Calu3 (cell line): ENCODE measurements around the gene COL24A1. TPM values are rescaled to one million over a fixed set of nuclear protein-coding genes. Genes with fewer than 3 reads are reported as not detected.
"Not testable (repeated sequence)": the region's sequence is repeated elsewhere in the genome, so short reads cannot be mapped to it uniquely, and the experiment has no call there.

Source experiments
- BruUV-seq: library from RNA; stranded (reverse); fragments of 400-500 nt; replicated peaks from 2 replicates; lab custom pipeline; 2021; lab: Mats Ljungman, UMichigan
- CTCF ChIA-PET: fragments of 300-600 bp; sonication (Branson Sonifier 250); formaldehyde crosslinking; loops from one replicate; lab custom pipeline; 2022; ENCODE audit warnings: antibody characterized with exemption; lab: Charles Lee
- DNase-seq: peaks from one replicate; pipeline ENCODE4 v3.0.0; 2022
- H3K27ac Mint-ChIP-seq: one replicate; pipeline ENCODE4 v1.8.0; 2022; ENCODE audit warnings: mixed read lengths; ENCODE audit not compliant: unreplicated experiment
- H3K27me3 Mint-ChIP-seq: one replicate; pipeline ENCODE4 v1.8.0; 2022; ENCODE audit warnings: mixed read lengths; ENCODE audit not compliant: unreplicated experiment
- H3K36me3 Mint-ChIP-seq: one replicate; pipeline ENCODE4 v1.8.0; 2022; ENCODE audit warnings: mild to moderate bottlenecking, moderate library complexity, mixed read lengths; ENCODE audit not compliant: insufficient read depth, unreplicated experiment
- H3K4me1 Mint-ChIP-seq: one replicate; pipeline ENCODE4 v1.8.0; 2022; ENCODE audit warnings: mild to moderate bottlenecking, low read depth, mixed read lengths; ENCODE audit not compliant: unreplicated experiment
- H3K4me3 Mint-ChIP-seq: one replicate; pipeline ENCODE4 v1.8.0; 2022; ENCODE audit warnings: mild to moderate bottlenecking, low read depth, moderate library complexity, mixed read lengths; ENCODE audit not compliant: unreplicated experiment
- H3K9me3 Mint-ChIP-seq: one replicate; pipeline ENCODE4 v1.8.0; 2022; ENCODE audit warnings: low read depth, mixed read lengths; ENCODE audit not compliant: unreplicated experiment
- intact Hi-C: fragments of 100-400 bp; cut with micrococcal nuclease; formaldehyde crosslinking; loops from one replicate; pipeline ENCODE4 v1.10.0; 2022; ENCODE audit not compliant: unreplicated experiment
- total RNA-seq: library from RNA; stranded (reverse); gene quantifications from 2 replicates; pipeline ENCODE4 v1.2.3, GENCODE V29; 2022
- TF ChIP-seq, protein P1 (sequence below): fragments of 200-600 bp; IDR thresholded peaks from one replicate; pipeline ENCODE4 v1.8.0; 2022; ENCODE audit warnings: antibody characterized with exemption; ENCODE audit not compliant: unreplicated experiment

COL24A1 gene
- total RNA-seq, 1 experiment from 2014 or later: not detected

DNA sequence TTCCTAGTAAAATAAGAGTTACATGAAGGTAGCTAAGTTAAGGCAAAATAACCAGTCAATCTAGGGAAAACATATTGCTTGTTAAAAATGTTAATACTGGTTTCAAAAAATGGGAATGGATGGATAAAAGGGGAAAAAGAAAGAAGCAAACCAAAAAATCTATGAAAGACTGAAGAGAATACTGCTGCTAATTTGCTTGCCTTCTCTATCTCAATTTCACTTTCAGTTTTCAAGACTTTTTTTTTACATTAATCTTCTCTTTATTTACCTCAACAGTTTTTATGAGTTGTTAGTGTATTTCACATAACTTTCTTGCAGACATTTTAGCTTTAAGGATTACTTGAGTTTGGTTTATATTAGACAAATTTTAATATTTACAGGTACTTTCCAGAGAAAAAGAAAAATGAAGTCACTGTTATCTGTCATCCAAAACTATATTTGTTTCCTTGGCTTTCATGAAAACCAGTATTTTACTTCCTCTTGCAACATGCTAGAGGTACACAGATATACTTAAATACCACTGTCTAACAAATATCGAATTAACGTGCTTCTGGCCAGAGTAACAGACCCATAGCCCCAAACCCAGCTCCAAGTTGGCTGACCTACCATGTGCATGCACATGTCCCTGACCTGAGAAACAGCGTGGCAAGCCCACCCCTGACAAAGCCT lies 70.7 kb downstream of the COL24A1 start:
- no peak for DNase-seq
- Mint-ChIP-seq H3K4me3 (no peak overlapping the region), H3K36me3 (no peaks in the 10 kb centered on the region), H3K9me3 (no peaks in the 10 kb centered on the region), H3K27me3 (no peaks in the 10 kb centered on the region), H3K4me1 (no peaks in the 10 kb centered on the region), H3K27ac (no peak overlapping the region)
- TF ChIP-seq, protein P1, sequence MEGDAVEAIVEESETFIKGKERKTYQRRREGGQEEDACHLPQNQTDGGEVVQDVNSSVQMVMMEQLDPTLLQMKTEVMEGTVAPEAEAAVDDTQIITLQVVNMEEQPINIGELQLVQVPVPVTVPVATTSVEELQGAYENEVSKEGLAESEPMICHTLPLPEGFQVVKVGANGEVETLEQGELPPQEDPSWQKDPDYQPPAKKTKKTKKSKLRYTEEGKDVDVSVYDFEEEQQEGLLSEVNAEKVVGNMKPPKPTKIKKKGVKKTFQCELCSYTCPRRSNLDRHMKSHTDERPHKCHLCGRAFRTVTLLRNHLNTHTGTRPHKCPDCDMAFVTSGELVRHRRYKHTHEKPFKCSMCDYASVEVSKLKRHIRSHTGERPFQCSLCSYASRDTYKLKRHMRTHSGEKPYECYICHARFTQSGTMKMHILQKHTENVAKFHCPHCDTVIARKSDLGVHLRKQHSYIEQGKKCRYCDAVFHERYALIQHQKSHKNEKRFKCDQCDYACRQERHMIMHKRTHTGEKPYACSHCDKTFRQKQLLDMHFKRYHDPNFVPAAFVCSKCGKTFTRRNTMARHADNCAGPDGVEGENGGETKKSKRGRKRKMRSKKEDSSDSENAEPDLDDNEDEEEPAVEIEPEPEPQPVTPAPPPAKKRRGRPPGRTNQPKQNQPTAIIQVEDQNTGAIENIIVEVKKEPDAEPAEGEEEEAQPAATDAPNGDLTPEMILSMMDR: no peak
- intact Hi-C loops: no loop called here
- CTCF ChIA-PET: no interaction called here
- BruUV-seq: no TSS peak

DNA sequence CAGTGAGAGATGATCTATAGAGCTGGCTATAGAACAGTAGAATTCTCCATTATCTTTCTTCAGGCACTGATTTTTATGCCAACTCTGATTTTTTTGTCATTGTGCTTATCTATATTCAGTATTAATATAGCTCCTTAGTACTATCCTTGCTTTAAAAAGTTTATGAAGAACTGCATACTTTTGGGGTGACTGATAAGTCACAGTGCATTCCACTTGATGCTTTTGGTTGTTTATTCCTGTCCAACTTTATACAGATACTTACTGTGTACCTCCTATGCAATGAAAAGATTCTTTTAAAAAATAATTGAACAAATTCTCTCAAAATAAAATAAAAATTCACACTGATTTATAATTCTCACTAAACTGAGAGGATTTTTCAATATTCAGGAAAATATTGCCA lies 71.6 kb downstream of the COL24A1 start:
- TF ChIP-seq, protein P1: no peak
- DNase-seq: no peak
- Mint-ChIP-seq H3K4me3 (no peak overlapping the region), H3K4me1 (no peaks in the 10 kb centered on the region), H3K36me3 (no peaks in the 10 kb centered on the region), H3K27ac (no peak overlapping the region), H3K9me3 (no peaks in the 10 kb centered on the region), H3K27me3 (no peaks in the 10 kb centered on the region)
- intact Hi-C loops: no loop called here
- CTCF ChIA-PET: no interaction called here
- BruUV-seq: no TSS peak

DNA sequence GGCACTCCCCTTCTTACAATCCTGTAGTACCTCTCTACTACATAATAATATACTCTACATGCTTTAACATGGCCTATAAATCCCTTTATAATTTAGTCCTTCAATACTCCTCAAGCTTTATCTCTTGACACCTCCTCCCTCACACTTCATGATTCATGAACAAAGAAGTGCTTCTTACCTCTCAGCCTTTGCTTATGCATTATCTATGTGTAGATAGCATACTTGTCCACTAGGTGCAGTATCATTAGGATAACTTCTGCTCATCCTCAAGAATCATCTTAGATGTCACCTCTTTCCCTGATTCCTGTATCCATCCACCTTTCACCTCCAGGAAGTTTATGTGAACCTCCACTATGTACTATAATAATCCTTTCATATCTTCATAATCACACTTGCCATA lies 74.4 kb downstream of the COL24A1 start:
- Mint-ChIP-seq H3K4me1 (no peaks in the 10 kb centered on the region), H3K36me3 (no peaks in the 10 kb centered on the region), H3K9me3 (no peaks in the 10 kb centered on the region), H3K4me3 (no peak overlapping the region), H3K27ac (no peak overlapping the region), H3K27me3 (no peaks in the 10 kb centered on the region)
- CTCF ChIA-PET: interaction anchor here (0.6 kb wide), 1 partner anchor 101 kb away, joined by 3 read pairs; no protein-coding TSS in a partner anchor
- no TSS peak for BruUV-seq
- no peak for DNase-seq
- intact Hi-C loops: no loop called here
- TF ChIP-seq, protein P1: no peak

DNA sequence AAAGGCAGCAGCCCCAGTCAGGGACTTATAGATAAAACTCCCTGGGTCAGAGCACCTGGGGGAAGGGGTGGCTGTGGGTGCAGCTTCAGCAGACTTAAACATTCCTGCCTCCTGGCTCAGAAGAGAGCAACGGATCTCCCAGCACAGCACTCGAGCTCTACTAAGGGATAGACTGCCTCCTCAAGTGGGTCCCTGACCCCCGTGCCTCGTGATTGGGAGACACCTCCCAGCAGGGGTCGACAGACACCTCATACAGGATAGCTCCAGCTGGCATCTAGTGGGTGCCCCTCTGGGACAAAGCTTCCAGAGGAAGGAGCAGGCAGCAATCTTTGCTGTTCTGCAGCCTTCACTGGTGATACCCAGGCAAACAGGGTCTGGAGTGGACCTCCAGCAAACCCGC lies 84.1 kb downstream of the COL24A1 start:
- H3K9me3 Mint-ChIP-seq, BruUV-seq, H3K27ac Mint-ChIP-seq, CTCF ChIA-PET, DNase-seq, H3K4me1 Mint-ChIP-seq, intact Hi-C loops, H3K36me3 Mint-ChIP-seq, H3K4me3 Mint-ChIP-seq: not testable (repeated sequence)
- H3K27me3 Mint-ChIP-seq: peaks cover 61% of the 10 kb centered on the region

DNA sequence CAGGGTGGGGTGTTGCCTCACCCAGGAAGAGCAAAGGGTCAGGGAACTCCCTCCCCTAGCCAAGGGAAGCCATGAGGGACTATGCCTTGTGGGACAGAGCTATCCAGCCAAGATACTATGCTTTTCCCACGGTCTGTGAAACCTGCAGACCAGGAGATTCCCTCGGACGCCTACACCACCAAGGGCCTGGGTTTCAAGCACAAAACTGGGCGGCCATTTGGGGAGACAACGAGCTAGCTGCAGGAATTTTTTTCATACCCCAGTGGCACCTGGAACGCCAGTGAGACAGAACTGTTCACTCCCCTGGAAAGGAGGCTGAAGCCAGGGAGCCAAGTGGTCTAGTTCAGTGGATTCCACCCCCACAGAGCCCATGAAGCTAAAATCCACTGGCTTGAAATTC lies 84.7 kb downstream of the COL24A1 start:
- BruUV-seq: not testable (repeated sequence)
- peaks cover 61% of the 10 kb centered on the region for H3K27me3 Mint-ChIP-seq

More for the DNA sequence above, 84.7 kb downstream of the COL24A1 start:
- CTCF ChIA-PET, DNase-seq, H3K9me3 Mint-ChIP-seq, H3K4me1 Mint-ChIP-seq, H3K27ac Mint-ChIP-seq, H3K4me3 Mint-ChIP-seq, intact Hi-C loops, H3K36me3 Mint-ChIP-seq: not testable (repeated sequence)
